A549 (cell line): Measurements from ENCODE around the gene PLPP3. TPM values are rescaled to one million over a fixed set of nuclear protein-coding genes. Genes with fewer than 3 reads are reported as not detected.

Experiments
- BCL3 ChIP-seq: fragments of >200 bp; sonication (Bioruptor Twin); formaldehyde crosslinking; IDR thresholded peaks from 3 replicates; pipeline ENCODE4 v1.6.1; 2016
- CBX8 ChIP-seq: fragments of 200-600 bp; sonication (generic); IDR thresholded peaks from 2 replicates; pipeline ENCODE4 v1.6.1; 2016
- CTCF ChIP-seq: fragments of >200 bp; sonication (Bioruptor Twin); formaldehyde crosslinking; IDR thresholded peaks from 3 replicates; pipeline ENCODE4 v1.5.1; 2016
- EHF ChIP-seq: fragments of 250-450 bp; sonication (Bioruptor Pico); IDR thresholded peaks from 2 replicates; pipeline ENCODE4 v1.5.0; 2020; ENCODE audit warnings: mild to moderate bottlenecking
- EP300 ChIP-seq, 2 experiments: fragments of >200 bp; sonication (Bioruptor Twin); formaldehyde crosslinking; IDR thresholded peaks; 2 replicates in 1 of 2; 3 replicates in 1 of 2; pipeline ENCODE4 v1.6.1; 2016 to 2017
- FOSL2 ChIP-seq, 2 experiments: fragments of 450-650 bp in 1 of 2; fragments of >200 bp in 1 of 2; sonication (Bioruptor Twin) in 1 of 2; formaldehyde crosslinking; IDR thresholded peaks; 2 replicates each; pipeline versions ENCODE4 v1.5.0 to v1.6.1; 2016 to 2020; ENCODE audit warnings: mild to moderate bottlenecking in 1 of 2, moderate library complexity in 1 of 2
- FOXS1 ChIP-seq: fragments of 250-450 bp; sonication (Bioruptor Pico); IDR thresholded peaks from 2 replicates; pipeline ENCODE4 v1.5.0; 2020; ENCODE audit warnings: mild to moderate bottlenecking, moderate library complexity
- HES2 ChIP-seq: fragments of >200 bp; sonication (Bioruptor Twin); formaldehyde crosslinking; IDR thresholded peaks from 2 replicates; pipeline ENCODE4 v1.6.1; 2016
- HEYL ChIP-seq: fragments of 250-450 bp; sonication (Bioruptor Pico); IDR thresholded peaks from 2 replicates; pipeline ENCODE4 v1.8.0; 2021; ENCODE audit warnings: mild to moderate bottlenecking, moderate library complexity
- HMGXB4 ChIP-seq: fragments of 250-450 bp; sonication (Bioruptor Pico); IDR thresholded peaks from 2 replicates; pipeline ENCODE4 v1.5.0; 2021; ENCODE audit warnings: mild to moderate bottlenecking, moderate library complexity, borderline replicate concordance
- HOXA7 ChIP-seq: fragments of 250-450 bp; sonication (Bioruptor Pico); IDR thresholded peaks from 2 replicates; pipeline ENCODE4 v1.5.0; 2020; ENCODE audit warnings: mild to moderate bottlenecking, moderate library complexity
- JUNB ChIP-seq: fragments of >200 bp; sonication (Bioruptor Twin); formaldehyde crosslinking; IDR thresholded peaks from 2 replicates; pipeline ENCODE4 v1.6.1; 2016
- MAX ChIP-seq: IDR thresholded peaks from 2 replicates; pipeline ENCODE4 v1.6.1; 2012
- MAZ ChIP-seq: fragments of 150-350 bp; IDR thresholded peaks from 2 replicates; pipeline ENCODE4 v1.6.1; 2014; ENCODE audit warnings: antibody characterized with exemption, low read depth, low read length, borderline replicate concordance
- MYC ChIP-seq: IDR thresholded peaks from 2 replicates; pipeline ENCODE4 v1.6.1; 2012; ENCODE audit warnings: mild to moderate bottlenecking, inconsistent platforms, low read length, improper control_type of control experiment, borderline replicate concordance
- NPAS2 ChIP-seq: fragments of 250-450 bp; sonication (Bioruptor Pico); IDR thresholded peaks from 2 replicates; pipeline ENCODE4 v1.8.0; 2022; ENCODE audit warnings: mild to moderate bottlenecking, moderate library complexity, borderline replicate concordance
- NR3C1 ChIP-seq: fragments of >200 bp; sonication (Bioruptor Twin); formaldehyde crosslinking; IDR thresholded peaks from 3 replicates; pipeline ENCODE4 v1.6.1; 2017
- PBX3 ChIP-seq: IDR thresholded peaks from 2 replicates; pipeline ENCODE4 v1.6.1; 2012
- PHF8 ChIP-seq: fragments of 200-600 bp; sonication (generic); IDR thresholded peaks from 2 replicates; pipeline ENCODE4 v1.6.1; 2016; ENCODE audit warnings: low read depth, mild to moderate bottlenecking, antibody characterized with exemption, moderate library complexity, borderline replicate concordance
- POLR2AphosphoS2 ChIP-seq: conservative IDR thresholded peaks from 2 replicates; pipeline ENCODE4 v1.6.1; 2012; ENCODE audit warnings: low read length, improper control_type of control experiment, inconsistent platforms
- RARB ChIP-seq: fragments of 250-450 bp; sonication (Bioruptor Pico); IDR thresholded peaks from 2 replicates; pipeline ENCODE4 v1.8.0; 2021; ENCODE audit warnings: mild to moderate bottlenecking, moderate library complexity
- REST ChIP-seq: fragments of 200-600 bp; sonication (generic); IDR thresholded peaks from 2 replicates; pipeline ENCODE4 v1.6.1; 2016; ENCODE audit warnings: antibody characterized with exemption, mild to moderate bottlenecking, moderate library complexity
- TP53 ChIP-seq: fragments of 250-450 bp; sonication (Bioruptor Pico); IDR thresholded peaks from 2 replicates; pipeline ENCODE4 v1.5.0; 2021; ENCODE audit warnings: mild to moderate bottlenecking, moderate library complexity
- USF2 ChIP-seq: fragments of 450-650 bp; IDR thresholded peaks from 2 replicates; pipeline ENCODE4 v1.6.1; 2014; ENCODE audit warnings: antibody characterized with exemption
- ZFP36 ChIP-seq: fragments of 450-650 bp; IDR thresholded peaks from 2 replicates; pipeline ENCODE4 v1.6.1; 2014; ENCODE audit warnings: borderline replicate concordance; ENCODE audit not compliant: partially characterized antibody
- polyA plus RNA-seq, 4 experiments: library from polyadenylated mRNA; depleted of rRNA in 3 of 4; stranded (reverse); fragments of >200 nt; fragmentation: RNase III in 1 of 4; extraction: RNeasy Plus Mini Kit Qiagen cat#74134 plus additional on column Dnase treatment in 1 of 4; gene quantifications; 2 replicates in 3 of 4; 3 replicates in 1 of 4; pipeline ENCODE4 v1.2.3, GENCODE V29; 2011 to 2017

Gene PLPP3
- polyA plus RNA-seq, 2 of the 4 experiments (the other 2 are of a cell fraction): 23.6 to 25.6 TPM

GRCh38 chr1:56627636-56628039 lies 48.3 kb upstream of the PLPP3 start (continued):
- TF ChIP-seq NPAS2 (CRISPR knock-in tag) (no peak), HES2 (no peak), MAZ (no peak), CTCF (no peak), BCL3 (0 out of 3 replicates have a peak, but pooled peaks have one; percentile 23), MYC (no peak), CBX8 (no peak), HEYL (CRISPR knock-in tag) (no peak), PHF8 (no peak), FOSL2 (IDR thresholded peaks at IDR 0.05) (peak; percentile 26; the same call in 1 of the 2 replicates), FOSL2 (CRISPR knock-in tag; IDR thresholded peaks at IDR 0.05) (peak; percentile 79), MAX (peak; percentile 16; the same call in 1 of the 2 replicates), EP300 (IDR thresholded peaks at IDR 0.05) (peak in 1 of 2 experiments; percentile 22; a peak in 1 of 5 replicates), PBX3 (no peak), REST (no peak), RARB (CRISPR knock-in tag) (no peak), JUNB (peak; percentile 86), POLR2AphosphoS2 (no peak), HOXA7 (CRISPR knock-in tag) (no peak), TP53 (CRISPR knock-in tag) (no peak), USF2 (peak; percentile 80), HMGXB4 (CRISPR knock-in tag) (no peak), NR3C1 (no peak), ZFP36 (peak; percentile 26), FOXS1 (no peak), EHF (CRISPR knock-in tag) (no peak)
